GM18498 (cell line): ENCODE data around the gene TMEM255B.
"Not testable (repeated sequence)": the region's sequence is repeated elsewhere in the genome, so short reads cannot be mapped to it uniquely, and the experiment has no call there.

ENCODE experiments used
- ATAC-seq: cut with Tn5 transposase; IDR thresholded peaks from one replicate; pipeline ENCODE4 v1.9.1; 2021; ENCODE audit warnings: mild to moderate bottlenecking, moderate library complexity; ENCODE audit not compliant: unreplicated experiment

The TMEM255B gene

GRCh38 chr13:113815151-113816058 is 56.4 kb downstream of the TMEM255B start:
- ATAC-seq: no peak

DNA sequence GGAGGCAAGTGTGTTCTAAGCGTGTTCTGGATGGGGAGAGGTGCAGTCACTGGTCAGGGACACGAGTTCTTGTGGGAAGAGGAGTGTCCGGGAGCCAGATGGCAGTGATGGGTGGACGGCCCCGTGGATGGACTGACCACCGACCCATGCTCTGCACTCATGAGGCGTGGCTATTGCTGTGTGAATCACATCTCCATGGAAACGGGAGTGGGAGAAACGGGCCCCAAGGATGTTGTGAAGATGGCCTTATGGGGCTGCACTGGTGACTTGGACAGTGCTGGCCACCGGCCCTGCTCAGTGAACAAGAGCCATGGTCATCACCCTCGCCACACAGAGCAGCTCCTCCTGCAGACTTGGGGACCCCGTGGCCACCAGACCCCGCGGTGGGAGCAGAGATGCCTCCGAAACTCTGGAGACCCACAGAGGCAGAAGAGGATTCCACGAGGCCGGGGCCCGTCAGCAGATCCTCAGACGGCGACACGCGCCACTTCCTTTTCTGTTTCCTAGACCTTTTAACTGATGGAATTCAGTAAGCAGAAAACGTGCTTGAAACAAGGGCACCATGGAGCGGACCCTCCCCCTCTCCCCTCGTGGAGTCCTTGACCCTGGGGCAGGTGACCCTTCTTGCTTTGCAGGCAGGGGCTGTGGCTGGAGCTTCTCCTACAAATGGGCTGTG is 57.4 kb downstream of the TMEM255B start:
- ATAC-seq: no peak

DNA sequence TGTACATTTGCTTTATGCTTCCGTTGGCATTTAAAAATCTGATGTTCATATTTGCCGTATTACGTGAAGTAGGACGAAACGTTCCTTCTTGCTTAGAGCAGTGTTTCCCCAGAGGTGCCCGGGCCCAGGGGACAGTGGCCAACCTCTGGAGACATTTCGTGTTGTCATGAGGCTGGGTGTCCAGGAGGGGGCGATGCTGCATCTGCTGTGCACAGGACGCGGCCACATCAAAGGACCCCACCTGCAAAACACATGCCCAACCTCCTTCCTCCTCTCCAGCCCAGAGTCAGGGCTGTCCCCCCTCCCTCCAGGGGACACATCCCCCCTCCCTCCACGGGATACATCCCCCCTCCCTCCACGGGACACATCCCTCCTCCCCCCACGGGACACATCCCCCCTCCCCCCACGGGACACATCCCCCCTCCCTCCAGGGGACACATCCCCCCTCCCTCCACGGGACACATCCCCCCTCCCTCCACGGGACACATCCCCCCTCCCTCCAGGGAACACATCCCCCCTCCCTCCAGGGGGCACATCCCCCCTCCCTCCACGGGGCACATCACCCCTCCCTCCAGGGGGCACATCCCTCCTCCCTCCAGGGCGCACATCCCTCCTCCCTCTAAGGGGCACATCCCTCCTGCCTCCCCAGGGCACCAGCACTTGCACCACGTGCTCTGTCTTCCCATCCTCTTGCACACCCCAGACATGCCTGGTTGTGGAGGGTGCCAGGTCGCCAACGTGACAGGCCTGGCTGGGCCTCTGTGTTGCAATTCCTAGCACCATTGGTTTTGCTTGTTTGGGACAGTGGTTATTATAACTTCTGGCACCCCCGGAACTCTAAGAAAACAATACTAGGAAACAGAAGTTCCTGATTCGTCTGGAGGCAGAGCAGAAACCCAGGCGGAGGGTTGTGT is 58.2 kb downstream of the TMEM255B start:
- ATAC-seq: no peak

- no peak for ATAC-seq
These were observed 59.0 kb downstream of the TMEM255B start for GRCh38 chr13:113817860-113818691.

DNA sequence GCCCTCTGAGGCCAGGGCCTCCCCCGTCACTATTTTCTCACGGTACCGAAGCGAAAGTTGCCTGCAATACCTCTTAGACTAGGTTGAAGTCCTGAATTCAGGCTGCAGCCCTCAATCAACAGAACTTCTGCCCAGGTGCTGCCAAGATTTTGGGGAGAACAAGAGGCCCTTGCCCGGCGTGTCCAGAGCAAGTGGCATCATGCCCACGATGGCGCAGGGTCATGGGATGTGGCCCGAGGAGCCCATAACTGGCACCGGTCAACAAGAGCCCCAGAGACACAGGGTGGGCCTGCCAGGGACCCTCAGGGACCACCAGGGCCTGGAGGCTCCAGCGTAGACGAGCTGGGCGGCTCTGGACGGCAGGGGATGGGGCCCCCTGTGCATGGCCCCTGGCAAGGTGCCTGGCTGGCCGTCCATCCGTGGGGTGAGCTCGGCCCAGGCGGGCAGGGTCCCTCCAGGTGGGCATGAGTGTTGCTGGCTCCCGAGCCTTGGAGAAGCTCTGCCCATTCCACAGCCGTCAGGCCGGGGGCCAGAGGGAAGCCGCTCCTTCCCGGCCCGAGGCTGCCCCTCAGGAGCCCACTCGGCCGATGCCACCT is 59.8 kb downstream of the TMEM255B start:
- ATAC-seq: no peak

DNA sequence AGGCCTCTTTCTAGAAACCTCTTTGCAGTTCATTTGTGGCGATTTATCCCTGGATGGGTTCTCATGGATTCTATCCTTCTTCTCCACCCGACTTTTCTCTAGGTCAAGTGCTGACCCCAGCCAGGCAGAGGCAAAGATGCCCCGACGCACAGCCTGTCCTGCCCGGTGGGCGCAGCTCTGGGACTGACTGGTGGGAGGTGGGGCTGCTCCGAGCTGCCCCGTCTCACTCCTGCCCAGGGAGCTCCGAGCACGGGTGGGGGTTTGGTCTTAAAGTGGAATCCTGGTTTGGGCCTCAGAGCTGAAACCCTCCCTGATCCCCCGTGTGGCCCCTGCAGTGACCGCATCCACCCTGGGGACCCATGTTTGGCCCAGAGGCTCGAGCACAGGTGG is 60.3 kb downstream of the TMEM255B start:
- no peak for ATAC-seq

GRCh38 chr13:113819731-113820715 is 61.0 kb downstream of the TMEM255B start:
- no peak for ATAC-seq

DNA sequence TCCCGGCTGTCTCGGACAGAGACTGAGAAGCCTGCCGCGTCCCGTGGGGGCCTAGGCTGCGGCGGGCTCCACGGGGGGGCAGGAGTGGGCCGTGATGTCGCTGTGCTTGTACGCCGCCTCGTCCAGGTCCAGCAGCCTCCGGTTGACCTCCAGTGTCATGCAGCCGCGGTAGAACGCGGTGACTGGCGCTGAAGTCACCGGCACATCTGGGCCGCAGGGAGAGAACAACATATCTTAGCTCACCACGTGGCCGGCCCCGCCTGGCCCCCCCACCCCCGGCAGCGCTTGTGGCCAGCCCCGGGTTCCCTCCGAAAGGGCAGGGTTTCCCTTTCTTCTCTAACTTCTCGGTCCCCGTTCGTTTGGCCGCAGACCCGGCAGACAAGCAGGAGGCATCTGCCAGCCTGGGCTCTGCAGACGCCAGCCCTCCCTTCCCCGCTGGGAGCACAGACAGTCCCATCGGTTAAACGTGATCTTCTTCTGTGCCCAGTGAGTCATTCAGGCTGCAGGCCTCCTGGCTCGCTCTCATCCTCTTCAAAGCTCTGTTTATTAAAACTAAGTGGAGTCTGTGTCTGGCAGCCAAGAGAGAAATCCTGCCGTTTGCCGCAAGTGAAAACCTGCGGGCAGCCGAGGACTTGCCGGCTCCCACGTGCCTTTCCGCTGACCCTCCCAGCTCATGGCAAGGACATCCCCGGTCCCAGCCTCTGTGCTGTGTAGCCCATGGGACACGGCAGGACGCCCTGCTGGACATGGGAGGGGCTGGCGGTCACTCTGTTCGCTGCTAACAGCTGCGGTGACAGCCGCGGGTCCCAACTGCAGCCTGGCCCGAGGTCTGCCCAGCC is 62.0 kb downstream of the TMEM255B start:
- no peak for ATAC-seq

DNA sequence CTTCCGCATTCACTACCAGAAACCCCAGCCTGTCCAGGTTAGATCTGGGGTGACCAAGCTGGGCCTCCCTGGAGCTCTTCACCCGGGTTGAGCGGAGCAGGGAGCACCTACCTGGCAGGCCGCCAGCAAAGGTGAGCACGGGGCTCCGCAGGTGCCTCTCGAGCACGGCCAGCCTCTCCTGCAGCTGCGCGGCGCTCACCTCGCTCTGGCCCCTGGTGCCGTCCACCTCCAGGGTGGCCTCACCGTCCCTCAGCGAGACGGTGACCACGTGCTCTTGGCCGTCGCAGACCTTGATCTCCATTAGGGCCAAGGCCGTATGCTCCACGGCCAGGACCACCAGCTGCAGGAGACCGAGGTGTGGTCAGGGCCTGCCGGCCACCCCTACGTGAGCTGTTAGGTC is 62.8 kb downstream of the TMEM255B start:
- no peak for ATAC-seq

DNA sequence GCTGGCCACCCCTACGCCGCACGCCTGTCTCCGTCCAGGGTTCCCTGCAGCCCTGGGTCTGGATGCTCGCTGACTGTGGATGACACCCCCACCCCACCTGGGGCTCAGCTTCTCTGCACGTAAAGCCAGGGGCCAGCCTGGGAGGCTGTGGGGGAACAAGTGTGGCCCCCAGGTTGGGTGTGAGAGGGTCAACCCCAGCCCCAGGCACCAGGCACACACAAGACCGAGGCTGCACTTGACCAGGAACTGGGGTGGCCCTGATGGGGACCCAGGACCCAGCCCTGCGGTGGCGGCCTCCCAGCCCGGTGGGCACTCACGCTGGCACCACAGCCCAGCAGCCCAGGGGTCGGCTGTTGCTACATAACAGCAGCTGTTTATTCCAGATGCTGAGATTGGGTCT is 63.2 kb downstream of the TMEM255B start:
- no peak for ATAC-seq

GRCh38 chr13:113822956-113823744 is 64.1 kb downstream of the TMEM255B start:
- ATAC-seq: no peak

DNA sequence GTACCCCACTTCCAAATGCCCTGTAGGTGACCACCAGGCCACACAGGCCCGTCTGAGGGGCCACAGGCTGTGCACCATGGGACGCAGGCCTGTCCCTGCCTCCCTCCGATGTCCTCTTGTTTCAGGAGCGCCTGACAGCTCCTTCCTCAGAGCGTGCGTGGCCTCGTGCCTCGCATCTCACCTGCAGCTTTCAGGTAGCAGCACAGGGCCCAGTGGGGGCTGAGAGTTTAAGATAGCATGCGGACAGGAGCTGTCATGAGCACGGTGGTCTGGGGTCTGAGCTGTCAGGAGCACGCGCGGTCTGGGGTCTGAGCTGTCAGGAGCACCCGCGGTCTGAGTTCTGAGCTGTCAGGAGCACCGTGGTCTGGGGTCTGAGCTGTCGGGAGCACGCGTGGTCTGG is 64.7 kb downstream of the TMEM255B start:
- ATAC-seq: no peak

- ATAC-seq: no peak
These were observed 66.8 kb downstream of the TMEM255B start for GRCh38 chr13:113825841-113826240.

- ATAC-seq: not testable (repeated sequence)
These were observed 67.4 kb downstream of the TMEM255B start for GRCh38 chr13:113826446-113826845.

DNA sequence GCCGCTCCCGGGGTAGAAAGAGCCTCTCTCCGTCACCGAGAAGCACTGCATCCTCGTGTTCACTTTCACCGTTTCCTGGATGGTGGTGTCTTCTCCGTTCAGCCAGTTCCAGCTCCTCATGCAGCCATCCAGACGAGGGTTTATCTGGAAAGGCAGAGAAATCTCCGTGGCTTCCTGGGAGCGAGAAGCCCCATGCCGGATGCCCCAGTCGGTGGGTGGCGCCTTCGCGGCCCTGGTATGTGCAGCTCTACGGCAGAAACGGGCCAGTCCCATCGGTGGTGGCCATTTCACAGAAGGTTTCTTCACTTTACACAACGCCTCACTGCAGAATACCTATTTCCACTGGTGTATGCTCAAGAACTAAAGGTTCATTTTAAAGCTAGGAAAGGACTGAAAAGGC is 68.0 kb downstream of the TMEM255B start:
- ATAC-seq: no peak

- ATAC-seq: no peak
These were observed 69.3 kb downstream of the TMEM255B start for GRCh38 chr13:113828282-113828825.
